Upper lobe of left lung (tissue), 6 donors: ENCODE data around the gene TMEM239. TPM values are rescaled to one million over a fixed set of nuclear protein-coding genes. Genes with fewer than 3 reads are reported as not detected.

Source experiments
- ATAC-seq, 2 donors: fragments of 200-7000 bp; cut with Tn5 transposase; one replicate each; pipeline ENCODE4 v1.9.1; 2022; ENCODE audit warnings: mild to moderate bottlenecking in 2 of 2, moderate library complexity in 2 of 2; ENCODE audit not compliant: low FRiP score in 2 of 2
- DNase-seq, 2 donors: peaks; one replicate each; pipeline ENCODE4 v3.0.0-alpha.2; 2019 to 2020
- H3K27ac ChIP-seq, 4 donors: fragments of 200-600 bp; sonication (generic); one replicate each; pipeline ENCODE4 v1.5.1; 2016 to 2019
- H3K27me3 ChIP-seq, 4 donors: fragments of 200-600 bp; sonication (generic); one replicate each; pipeline ENCODE4 v1.5.1; 2017 to 2019
- H3K36me3 ChIP-seq, 4 donors: fragments of 200-600 bp; sonication (generic); one replicate each; pipeline ENCODE4 v1.5.1; 2016 to 2019
- H3K4me1 ChIP-seq, 4 donors: fragments of 200-600 bp; sonication (generic); one replicate each; pipeline ENCODE4 v1.5.1; 2018 to 2019
- H3K4me3 ChIP-seq, 4 donors: fragments of 200-600 bp; sonication (generic); one replicate each; pipeline ENCODE4 v1.5.1; 2017 to 2019; ENCODE audit warnings: mild to moderate bottlenecking in 2 of 4, moderate library complexity in 1 of 4
- H3K9me3 ChIP-seq, 4 donors: fragments of 200-600 bp; sonication (generic); one replicate each; pipeline ENCODE4 v1.5.1; 2018 to 2019
- EP300 ChIP-seq, 4 donors: sonication (generic); formaldehyde crosslinking; IDR thresholded peaks; one replicate each; pipeline ENCODE4 v1.5.1; 2017; ENCODE audit warnings: antibody characterized with exemption in 4 of 4, control low read depth in 2 of 4
- POLR2A ChIP-seq, 4 donors: fragments of 450-650 bp; IDR thresholded peaks; one replicate each; pipeline ENCODE4 v1.5.1; 2016 to 2017; ENCODE audit warnings: antibody characterized with exemption in 4 of 4, mild to moderate bottlenecking in 2 of 4
- POLR2AphosphoS5 ChIP-seq, 2 donors: sonication (generic); formaldehyde crosslinking; IDR thresholded peaks; one replicate each; pipeline ENCODE4 v1.5.1; 2017; ENCODE audit warnings: antibody characterized with exemption in 2 of 2
- WGBS, 2 donors: methylation state at CpG; one replicate each; pipeline ENCODE4 v1.1.5; 2017 to 2018; 5-methylcytosine and 5-hydroxymethylcytosine counted together
- total RNA-seq, 6 donors: library from RNA; depleted of rRNA in 4 of 6; stranded (reverse); fragments of >200 nt in 4 of 6; gene quantifications; one replicate each; pipeline versions ENCODE4 v1.1.0 to v1.2.1, GENCODE V29; 2016 to 2021
- TF ChIP-seq, protein P1 (sequence below), 6 experiments: fragments of 450-650 bp in 4 of 6; fragments of 200-600 bp in 2 of 6; sonication (generic) in 2 of 6; IDR thresholded peaks; one replicate each; pipeline ENCODE4 v1.5.1; 2016 to 2019; ENCODE audit warnings: antibody characterized with exemption in 6 of 6
- donor health status: DM: no; HTN: no; CAD: no; lungs with moderate emphysema.
- donor health status: DM: no; HTN: yes; CAD: no; lungs with severe emphysema.

TMEM239 gene
- total RNA-seq, 6 donors from 2014 or later, result not detected

GRCh38 chr20:2865630-2866029 is 49.5 kb downstream of the TMEM239 start:
- DNase-seq (no peak), ATAC-seq (no peak)
- Histone ChIP-seq H3K4me3 (no peak overlapping the region), H3K36me3 (peaks cover 6 to 60% (median 50%) of the 10 kb centered on the region in 4 donors), H3K4me1 (peaks cover 1 to 7% (median 5%) of the 10 kb centered on the region in 4 donors), H3K27ac (no peak overlapping the region), H3K27me3 (no peaks in the 10 kb centered on the region), H3K9me3 (no peaks in the 10 kb centered on the region)
- TF ChIP-seq EP300 (IDR thresholded peaks at IDR 0.05) (no peak), POLR2A (IDR thresholded peaks at IDR 0.05) (no peak), POLR2AphosphoS5 (IDR thresholded peaks at IDR 0.05) (no peak)
- TF ChIP-seq, protein P1, sequence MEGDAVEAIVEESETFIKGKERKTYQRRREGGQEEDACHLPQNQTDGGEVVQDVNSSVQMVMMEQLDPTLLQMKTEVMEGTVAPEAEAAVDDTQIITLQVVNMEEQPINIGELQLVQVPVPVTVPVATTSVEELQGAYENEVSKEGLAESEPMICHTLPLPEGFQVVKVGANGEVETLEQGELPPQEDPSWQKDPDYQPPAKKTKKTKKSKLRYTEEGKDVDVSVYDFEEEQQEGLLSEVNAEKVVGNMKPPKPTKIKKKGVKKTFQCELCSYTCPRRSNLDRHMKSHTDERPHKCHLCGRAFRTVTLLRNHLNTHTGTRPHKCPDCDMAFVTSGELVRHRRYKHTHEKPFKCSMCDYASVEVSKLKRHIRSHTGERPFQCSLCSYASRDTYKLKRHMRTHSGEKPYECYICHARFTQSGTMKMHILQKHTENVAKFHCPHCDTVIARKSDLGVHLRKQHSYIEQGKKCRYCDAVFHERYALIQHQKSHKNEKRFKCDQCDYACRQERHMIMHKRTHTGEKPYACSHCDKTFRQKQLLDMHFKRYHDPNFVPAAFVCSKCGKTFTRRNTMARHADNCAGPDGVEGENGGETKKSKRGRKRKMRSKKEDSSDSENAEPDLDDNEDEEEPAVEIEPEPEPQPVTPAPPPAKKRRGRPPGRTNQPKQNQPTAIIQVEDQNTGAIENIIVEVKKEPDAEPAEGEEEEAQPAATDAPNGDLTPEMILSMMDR (IDR thresholded peaks at IDR 0.05), result no peak
- 87 to 88% methylated on average over 3 of the region's 3 CpGs for WGBS, 2 donors

DNA sequence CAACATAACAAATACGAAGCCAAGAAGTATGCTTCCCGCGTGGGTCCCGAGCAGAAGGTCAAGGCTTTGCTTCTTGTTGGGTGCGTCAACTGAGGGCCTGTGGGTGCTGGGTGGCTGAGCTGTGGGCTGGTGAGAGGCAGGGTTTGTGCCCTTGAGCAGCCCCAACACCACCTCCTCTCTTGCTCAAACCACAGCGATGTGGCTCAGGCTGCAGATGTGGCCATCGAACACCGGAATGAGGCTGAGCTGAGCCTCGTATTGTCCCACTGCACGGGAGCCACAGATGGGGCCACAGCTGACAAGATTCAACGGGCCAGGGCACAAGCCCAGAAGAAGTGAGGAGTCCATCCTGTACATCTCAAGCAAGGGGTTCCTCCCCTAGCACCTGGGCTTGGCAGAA is 50.1 kb downstream of the TMEM239 start:
- peaks cover 6 to 54% (median 44%) of the 10 kb centered on the region in 4 donors for H3K36me3 ChIP-seq
- H3K27me3 ChIP-seq, result no peaks in the 10 kb centered on the region
- H3K4me3 ChIP-seq, result no peak overlapping the region
- TF ChIP-seq POLR2A (IDR thresholded peaks at IDR 0.05) (no peak), EP300 (IDR thresholded peaks at IDR 0.05) (no peak), POLR2AphosphoS5 (IDR thresholded peaks at IDR 0.05) (no peak)
- TF ChIP-seq, protein P1 (IDR thresholded peaks at IDR 0.05), result no peak
- DNase-seq, result no peak
- ATAC-seq, result no peak
- H3K9me3 ChIP-seq, result no peaks in the 10 kb centered on the region
- peaks cover 7 to 11% (median 11%) of the 10 kb centered on the region in 4 donors for H3K4me1 ChIP-seq
- WGBS, 2 donors, result 87 to 94% methylated on average over 5 to 10 of the region's 11 CpGs
- H3K27ac ChIP-seq, result no peak overlapping the region

GRCh38 chr20:2867081-2867864 is 51.1 kb downstream of the TMEM239 start:
- WGBS, 2 donors, result 67 to 68% methylated on average over 12 of the region's 12 CpGs

More at GRCh38 chr20:2867081-2867864, 51.1 kb downstream of the TMEM239 start:
- H3K9me3 ChIP-seq, result no peaks in the 10 kb centered on the region
- no peak for DNase-seq
- H3K4me1 ChIP-seq, result peaks cover 14 to 21% (median 20%) of the 10 kb centered on the region in 4 donors
- no peak overlapping the region for H3K4me3 ChIP-seq
- H3K27me3 ChIP-seq, result no peaks in the 10 kb centered on the region
- H3K27ac ChIP-seq, result no peak overlapping the region
- ATAC-seq, result no peak
- peaks cover 0 to 44% (median 34%) of the 10 kb centered on the region in 4 donors for H3K36me3 ChIP-seq
- TF ChIP-seq, protein P1 (IDR thresholded peaks at IDR 0.05), result no peak
- no peak for TF ChIP-seq EP300 (IDR thresholded peaks at IDR 0.05)
- TF ChIP-seq POLR2AphosphoS5 (IDR thresholded peaks at IDR 0.05), result no peak
- TF ChIP-seq POLR2A (IDR thresholded peaks at IDR 0.05), result no peak

Other genes with a start within 250 kb of the TMEM239 start
- 100 to 1,000 TPM in 3 of 6 donors, 10 to 100 TPM in 3; 64.8 to 162 (median 93.6) TPM for gene NOP56, start 163.7 kb upstream of the TMEM239 start, total RNA-seq
- 100 to 1,000 TPM in 1 of 6 donors, 10 to 100 TPM in 5; 64.7 to 108 (median 75.0) TPM for gene IDH3B, start 152.1 kb upstream of the TMEM239 start, total RNA-seq
- 10 to 100 TPM in 5 of 6 donors, 1 to 10 TPM in 1; 7.8 to 23.7 (median 12.9) TPM for gene EBF4, start 123.6 kb upstream of the TMEM239 start, total RNA-seq
- gene CPXM1, start 15.7 kb upstream of the TMEM239 start, total RNA-seq, result 10 to 100 TPM in 1 of 6 donors, 1 to 10 TPM in 1, under 1 TPM in 3, not detected in 1; 0.15 to 13.0 (median 0.55) TPM
- gene C20orf141, start 1.4 kb upstream of the TMEM239 start, total RNA-seq, result not detected
- 100 to 1,000 TPM in 1 of 6 donors, 10 to 100 TPM in 5; 28.7 to 185 (median 49.1) TPM for gene PCED1A, start 24.3 kb downstream of the TMEM239 start, total RNA-seq
- gene VPS16, start 24.4 kb downstream of the TMEM239 start, total RNA-seq, result 10 to 100 TPM; 22.6 to 53.4 (median 38.2) TPM
- gene PTPRA, start 57.1 kb downstream of the TMEM239 start, total RNA-seq, result 10 to 100 TPM; 22.0 to 60.3 (median 51.1) TPM
- gene GNRH2, start 227.3 kb downstream of the TMEM239 start, total RNA-seq, result 1 to 10 TPM in 1 of 6 donors, not detected in 5; 1.1 TPM
- gene MRPS26, start 229.7 kb downstream of the TMEM239 start, total RNA-seq, result 10 to 100 TPM; 36.7 to 65.5 (median 51.4) TPM